ENCODE measurements around the gene LIPC.

GRCh38 chr15:58460116-58460790, 28.5 kb downstream of the LIPC start:
- TF ChIP-seq TSHZ1 (tag by site-specific recombination; IDR thresholded peaks at IDR 0.05; ENCODE audit: borderline replicate concordance) (no peak), ZNF658 (tag by site-specific recombination; IDR thresholded peaks at IDR 0.05) (no peak), CTCF (tag by site-specific recombination; IDR thresholded peaks at IDR 0.05) (no peak)

Measured in HEK293 (cell line).